ENCODE results near the gene DDX24.

The DDX24 gene

DNA sequence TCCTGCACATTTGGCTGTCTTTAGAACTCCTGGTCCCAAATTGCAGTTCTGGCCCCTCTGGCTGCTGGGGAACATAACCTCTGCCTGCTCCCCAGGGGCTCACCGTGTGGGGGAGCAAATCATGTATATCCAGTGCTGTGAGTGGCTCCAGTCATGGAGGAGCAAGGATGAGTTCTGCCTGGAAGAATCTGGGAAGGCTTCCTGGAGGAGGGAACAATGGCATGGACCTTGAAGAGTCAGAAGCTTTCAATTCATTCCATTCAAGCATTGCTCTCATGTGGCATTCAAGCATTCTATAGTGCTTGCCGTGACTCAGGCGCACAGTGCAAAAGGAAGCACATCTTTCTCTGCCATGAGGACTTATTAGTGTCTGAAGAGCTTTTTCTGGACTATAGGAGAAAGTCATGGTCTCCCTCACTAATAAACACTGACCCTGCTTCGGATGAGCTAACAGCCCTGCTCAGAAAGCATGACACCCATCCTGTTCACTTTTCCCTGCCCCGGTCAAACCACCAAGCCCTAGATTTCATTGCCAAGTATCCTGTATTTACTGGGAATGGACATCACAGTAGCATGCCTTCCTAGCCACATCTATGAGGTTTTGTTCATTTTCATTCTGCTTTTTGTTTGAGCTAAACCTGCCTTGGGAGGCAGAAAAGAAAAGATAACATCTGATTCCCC, 33.0 kb upstream of the DDX24 start:
- no peak for DNase-seq

DNA sequence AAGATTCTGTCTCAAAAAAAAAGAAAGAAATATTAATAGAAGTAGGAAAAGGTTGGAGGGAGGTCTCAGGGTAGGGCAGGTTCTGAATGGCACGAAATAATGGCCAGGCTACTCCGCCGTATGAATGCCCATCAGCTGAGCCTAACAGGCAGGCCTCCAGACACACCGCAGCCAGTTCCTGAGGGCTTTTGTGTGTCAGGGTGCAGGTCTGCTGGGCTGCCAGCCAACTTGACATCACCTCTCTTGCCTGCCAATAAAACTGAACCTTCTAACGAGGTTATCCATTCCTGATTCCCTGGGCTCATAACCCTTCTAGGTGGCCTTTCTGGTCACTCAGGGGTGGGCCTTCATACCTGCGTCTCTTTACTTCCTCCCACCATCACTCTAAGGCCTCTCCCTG, 32.5 kb upstream of the DDX24 start:
- DNase-seq: no peak

DNA sequence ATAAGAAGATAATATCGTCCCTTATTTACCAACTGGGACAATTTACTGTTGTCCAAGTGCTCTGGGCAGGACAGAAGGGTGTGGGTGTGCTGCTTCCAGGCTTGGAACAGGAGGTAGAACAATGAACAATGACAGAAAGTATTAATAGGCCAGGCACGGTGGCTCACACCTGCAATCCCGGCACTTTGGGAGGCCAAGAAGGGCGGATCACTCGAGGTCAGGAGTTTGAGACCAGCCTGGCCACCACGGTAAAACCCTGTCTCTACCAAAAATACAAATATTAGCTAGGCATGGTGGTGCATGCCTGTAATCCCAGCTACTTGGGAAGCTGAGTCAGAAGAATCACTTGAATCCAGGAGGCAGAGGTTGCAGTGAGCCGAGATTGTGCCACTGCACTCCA, 32.1 kb upstream of the DDX24 start:
- no peak for DNase-seq

DNA sequence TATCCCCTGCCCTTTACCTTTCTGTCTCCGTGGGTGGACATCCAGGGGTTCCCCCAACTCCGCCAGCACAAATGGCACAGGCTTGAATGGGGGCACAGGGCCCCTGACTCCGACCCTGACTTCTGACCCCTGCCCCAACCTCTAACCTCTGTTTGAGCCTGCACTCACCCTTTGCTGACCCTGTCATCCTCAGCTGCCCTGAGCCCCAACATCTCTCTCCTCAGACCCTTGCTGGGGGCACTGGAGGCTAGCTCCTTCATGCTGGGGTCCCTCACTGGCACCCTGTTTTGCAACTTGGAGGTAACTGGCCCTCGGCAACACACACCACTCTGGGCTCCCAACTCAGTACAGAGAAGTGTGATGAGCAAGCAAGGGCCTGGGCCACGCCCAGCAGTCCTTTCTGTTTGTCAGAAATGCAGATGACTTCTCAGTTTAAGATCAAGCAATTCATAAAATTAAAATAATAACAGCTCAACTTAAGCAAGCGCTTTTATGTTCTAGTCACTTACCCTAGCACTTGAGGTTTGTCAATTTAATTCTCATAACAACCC, 31.6 kb upstream of the DDX24 start:
- DNase-seq: no peak

DNA sequence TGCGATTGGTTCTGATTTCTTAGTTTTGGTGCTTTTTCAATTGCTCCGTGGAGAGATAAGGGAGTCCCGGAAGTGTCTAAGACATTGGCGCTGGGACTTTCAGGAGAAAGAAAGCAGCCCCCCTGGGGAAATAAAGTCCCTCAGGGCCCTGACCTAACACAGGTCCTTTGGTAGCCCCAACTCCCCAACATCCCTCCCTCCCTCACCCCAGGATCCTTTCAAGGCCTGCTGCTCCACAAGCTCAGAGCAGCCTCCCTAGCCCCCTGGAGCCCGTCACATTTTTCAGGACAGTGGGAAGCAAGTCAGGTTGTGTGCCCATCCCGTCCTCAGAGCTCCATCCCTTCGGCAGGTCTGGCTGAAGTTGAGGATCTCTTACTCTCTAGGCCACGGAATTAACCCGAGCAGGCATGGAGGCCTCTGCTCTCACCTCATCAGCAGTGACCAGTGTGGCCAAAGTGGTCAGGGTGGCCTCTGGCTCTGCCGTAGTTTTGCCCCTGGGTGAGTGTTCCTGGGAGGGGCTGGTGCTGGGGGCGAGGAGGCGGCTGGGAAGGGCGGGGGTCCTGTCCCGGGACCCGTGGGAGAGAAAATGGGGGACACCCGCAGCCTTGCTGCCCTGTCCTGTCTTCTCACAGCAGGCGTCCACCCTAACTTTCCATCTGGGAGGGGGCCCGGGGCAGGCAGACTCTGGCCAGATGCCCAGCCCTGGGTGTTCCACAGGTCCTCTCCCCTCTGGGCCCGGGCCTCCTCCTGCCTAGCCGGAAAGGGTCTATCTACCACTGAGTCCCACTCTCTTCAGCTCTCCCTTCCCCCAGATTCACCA, 30.5 kb upstream of the DDX24 start:
- no peak for DNase-seq

DNA sequence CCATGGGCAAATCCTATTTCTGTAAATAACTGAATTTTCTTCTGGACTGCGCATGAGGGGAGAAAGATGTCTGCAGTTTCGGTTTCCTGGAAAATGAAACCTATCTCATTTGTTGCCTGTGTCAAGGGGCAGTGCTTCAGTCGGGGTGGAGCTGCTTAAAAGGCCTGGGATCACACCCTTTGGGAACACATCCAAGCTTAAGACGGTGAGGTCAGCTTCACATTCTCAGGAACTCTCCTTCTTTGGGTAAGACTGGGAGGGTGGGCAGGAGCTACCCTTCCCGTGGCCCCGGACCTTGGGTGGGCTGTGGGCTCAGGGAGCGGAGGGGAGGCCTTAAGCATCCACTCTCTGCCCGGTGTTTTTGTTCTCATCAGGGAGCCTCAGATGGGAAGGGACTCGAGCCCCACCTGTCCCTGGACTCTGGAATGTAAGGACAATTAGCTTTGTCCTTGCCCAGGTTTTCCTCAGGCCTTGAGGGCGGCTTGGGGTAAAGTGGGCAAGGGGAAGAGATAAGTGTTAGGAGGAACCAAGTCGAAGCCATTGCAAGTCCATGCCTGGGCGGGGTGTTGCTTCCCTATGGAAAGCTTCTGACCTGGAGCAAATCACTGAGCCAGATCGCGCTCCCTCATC, 29.7 kb upstream of the DDX24 start, which contains the start of gene IFI27:
Gene IFI27 (plus strand): TSS at position 185 of the 630 bp plus-strand sequence.
- no peak for DNase-seq

DNA sequence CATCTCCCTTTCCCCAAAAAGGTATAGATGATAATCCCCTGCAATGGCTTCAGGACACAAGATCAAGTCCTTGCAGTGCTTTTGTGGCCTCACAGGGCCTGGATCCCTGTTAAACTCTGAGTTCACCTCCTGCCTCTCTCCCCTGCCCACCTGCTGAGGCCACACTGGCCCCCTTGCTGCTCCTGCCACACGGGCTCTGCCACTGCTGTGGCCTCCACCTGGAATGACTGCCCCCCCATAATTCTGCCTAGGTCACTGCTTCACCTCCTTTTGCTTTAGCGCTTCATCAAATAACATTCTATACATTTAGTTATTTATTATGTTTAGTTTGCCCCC, 28.9 kb upstream of the DDX24 start:
- DNase-seq: no peak

DNA sequence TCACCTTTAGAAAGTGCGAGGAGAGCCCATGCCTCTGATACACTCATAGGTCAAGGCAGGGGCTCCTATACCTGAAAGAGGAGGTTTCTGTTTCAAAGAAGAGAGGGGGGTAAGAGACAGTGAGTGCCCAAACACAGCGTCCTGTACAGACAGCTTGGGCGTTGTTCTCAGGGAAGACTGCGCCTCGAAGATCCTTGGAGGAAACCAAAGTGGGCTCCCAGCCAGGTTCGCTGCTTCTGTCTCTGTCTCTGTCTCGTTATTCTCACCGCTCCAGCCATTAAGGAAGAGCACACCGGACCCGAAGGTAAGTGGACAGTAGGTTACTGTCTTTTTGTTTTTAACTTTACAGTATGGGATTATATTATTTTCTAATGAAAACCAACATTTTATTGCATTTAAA, 23.7 kb upstream of the DDX24 start:
- DNase-seq: no peak

DNA sequence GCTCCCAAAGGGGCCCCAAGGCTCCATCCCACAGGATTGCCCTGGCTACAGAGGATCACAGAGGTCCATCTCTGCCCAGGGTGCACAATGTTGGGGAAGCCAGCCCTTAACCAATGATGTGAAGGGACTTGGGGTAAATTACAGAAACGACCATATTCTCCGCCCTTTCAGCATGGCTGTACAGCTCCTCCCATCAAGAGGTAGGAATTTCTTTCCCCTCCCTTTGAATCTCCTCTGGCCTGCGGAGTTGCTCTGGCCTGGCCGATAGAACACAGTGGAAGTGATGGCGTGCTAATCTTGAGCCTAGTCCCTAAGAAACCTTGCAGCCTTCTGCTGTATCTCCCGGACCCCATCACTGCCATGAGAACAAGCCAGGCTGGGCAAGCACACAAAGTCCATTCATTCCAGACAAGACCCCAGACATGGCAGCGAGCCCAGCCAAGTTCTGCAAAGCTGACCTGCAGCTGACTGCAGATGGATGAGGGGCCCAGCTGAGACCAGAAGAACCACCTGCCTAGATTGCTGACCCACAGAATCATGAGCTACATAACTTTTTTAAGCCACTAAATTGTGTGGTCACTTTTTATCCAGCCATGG, 22.6 kb upstream of the DDX24 start:
- DNase-seq: no peak

DNA sequence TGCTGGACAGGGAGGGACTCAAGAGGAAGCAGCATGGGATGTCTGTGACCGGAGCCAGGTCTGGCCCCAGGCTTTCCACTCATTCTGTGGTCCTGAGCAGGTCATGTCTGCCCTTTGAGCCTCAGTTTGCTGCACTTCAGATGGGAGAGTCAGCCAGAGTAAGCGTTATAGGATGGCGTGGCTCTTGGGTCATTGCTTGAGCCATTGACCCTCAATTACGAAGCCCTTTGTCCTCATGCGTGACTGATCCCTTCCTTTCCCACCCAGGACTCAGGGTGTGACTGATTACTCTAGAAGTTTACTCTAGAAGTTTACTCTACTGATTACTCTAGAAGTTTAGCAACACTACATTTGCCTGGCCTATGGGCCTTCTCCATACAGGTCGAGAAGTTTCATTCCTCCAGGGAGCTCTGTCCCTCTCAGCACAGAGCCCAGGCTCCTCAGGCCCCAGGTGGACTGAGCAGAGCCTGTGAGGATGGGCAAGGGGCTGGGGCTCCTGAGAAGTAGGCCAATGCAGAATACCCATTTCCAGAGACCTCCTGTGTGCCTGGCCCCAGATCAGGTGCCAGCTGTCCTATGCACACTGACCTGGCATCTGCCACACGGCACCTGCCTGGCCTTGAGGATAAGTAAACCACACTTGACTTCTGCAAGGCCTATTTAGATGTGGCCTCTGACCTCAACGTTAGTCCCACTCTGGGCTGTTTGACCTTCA, 21.9 kb upstream of the DDX24 start:
- no peak for DNase-seq

DNA sequence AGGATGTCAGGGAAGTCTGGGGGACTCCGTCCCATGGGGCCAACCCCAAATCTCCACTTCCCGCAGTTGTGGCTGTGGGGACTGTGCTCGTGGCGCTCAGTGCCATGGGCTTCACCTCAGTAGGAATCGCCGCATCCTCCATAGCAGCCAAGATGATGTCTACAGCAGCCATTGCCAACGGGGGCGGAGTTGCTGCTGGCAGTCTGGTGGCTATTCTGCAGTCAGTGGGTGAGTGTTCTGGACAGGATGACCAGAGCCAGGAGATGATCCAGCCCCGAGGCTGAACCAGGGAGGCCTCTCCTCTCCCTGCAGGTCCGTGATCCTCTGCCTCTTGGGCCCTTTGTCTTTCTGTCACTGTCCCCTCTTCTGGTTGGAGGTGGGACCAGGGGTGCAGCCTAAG, 20.7 kb upstream of the DDX24 start:
- DNase-seq: no peak

DNA sequence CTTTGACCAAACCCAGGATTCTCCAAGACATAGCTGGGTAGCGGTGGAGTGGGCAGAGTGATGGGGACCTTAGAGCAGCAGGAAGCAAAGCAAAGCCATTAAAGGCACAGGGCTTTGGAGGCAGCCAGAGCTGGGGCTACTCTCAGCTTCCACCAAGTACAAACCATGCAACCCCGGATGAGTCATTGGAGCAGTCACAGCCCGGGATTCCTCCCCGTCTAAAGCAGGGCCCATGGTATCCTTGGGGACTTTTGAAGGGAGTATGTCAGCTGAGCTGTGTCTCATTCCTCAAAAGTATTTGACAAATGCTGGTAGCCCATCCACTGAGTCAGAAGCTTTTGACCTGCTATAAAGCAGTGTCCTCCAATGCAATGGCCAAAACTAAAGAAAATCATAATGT, 19.8 kb upstream of the DDX24 start:
- DNase-seq: no peak

DNA sequence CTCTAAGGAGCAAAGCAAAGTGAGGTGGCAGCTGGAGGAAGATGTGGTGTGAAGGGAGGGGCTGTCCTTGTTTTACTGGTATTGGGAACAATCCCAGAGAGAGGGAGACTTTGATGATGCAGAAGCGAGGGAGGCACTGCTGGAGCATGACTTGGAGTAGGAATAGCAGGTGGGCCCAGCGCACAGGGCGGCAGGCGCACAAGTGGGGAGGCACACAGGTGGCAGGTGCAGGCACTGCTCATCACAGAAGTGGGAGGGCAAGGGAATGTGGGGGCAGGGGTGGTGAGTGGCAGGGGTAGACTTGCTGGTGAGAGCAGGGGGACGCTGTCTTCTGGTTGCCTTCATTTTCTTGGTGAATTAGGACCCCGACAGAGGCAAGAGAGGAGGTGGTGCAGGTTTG, 18.0 kb upstream of the DDX24 start:
- no peak for DNase-seq

DNA sequence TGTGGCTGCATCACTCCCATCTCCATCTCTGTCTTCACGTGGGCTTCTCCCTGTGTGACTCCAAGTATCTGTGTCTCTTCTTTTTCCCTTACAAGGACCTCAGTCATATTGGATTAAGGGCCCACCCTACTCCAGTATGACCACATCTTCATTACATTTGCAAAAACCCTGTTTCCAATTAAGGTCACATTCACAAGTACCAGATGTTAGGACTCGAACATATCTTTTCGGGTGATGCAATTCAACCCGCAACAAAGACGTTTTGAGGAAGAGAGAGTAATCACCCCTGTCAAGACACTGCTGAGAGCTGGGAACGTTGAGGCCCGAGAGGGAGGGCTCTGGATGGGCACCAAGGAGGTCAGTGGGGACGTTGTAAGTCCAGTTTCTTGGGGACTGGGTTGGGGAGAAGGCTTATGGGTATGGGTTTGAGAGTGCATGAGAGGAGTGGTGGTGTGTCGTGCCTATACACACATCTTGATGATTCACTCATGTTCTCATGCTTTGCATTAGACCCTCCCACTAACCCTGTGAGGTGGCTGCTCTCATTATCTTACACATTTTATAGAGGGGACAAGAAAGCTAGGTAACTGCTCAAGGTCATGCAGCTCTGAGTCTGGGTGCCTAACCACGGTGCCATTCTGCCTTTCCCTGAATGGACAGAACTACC, 17.5 kb upstream of the DDX24 start:
- DNase-seq: no peak

DNA sequence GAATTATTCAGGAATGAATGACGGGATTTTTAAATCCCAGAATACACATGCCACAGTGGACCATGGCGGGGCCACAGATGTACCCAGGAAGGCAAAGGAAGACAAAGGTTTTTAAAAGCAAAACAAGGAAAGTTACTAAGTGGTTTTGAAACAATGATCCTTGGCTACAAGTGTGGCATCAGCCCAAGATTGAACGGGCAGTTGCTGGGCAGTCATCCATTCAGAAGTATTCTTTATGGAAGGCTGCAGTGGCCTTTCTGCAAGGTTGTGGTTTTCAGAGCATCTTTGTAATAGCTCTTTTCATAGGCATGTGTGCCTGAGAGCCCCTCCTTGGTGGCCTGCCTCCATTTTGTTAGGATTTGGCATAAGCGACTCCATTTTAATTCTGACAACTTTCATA, 16.1 kb upstream of the DDX24 start:
- DNase-seq: no peak

DNA sequence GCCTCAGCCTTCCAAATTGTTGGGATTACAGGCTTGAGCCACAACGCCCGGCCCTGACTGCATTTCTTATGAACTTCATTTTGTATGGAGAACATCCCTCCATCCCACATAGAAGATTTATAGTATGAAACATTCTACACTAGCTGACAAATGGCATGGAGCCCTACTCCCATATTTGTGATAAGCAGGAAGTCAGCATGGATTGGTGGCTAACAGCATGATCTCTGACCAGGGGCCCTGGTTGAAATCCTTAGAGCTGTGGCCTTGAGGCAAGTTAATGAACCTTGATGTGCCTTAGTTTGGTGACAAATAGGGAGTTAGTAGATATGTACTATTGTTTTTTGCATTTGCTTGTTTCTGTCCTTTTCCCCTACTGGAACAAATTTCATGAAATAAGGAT, 12.4 kb upstream of the DDX24 start:
- DNase-seq: no peak

DNA sequence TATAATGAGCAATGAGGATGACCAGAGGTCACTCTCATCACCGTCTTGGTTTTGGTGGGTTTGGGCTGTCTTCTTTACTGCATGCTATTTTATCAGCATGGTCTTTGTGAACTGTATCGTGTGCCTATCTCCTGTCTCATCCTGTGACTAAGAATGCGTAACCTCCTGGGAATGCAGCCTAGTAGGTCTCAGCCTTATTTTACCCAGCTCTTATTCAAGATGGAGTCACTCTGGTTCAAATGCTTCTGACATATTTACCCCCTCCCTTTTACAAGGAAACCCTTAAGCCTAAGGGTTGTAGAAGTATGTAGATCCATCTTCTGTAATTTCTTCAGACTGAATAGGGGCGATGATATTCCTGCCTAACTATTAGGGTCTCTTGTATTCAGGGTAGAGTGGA, 8.5 kb upstream of the DDX24 start:
- DNase-seq: no peak

DNA sequence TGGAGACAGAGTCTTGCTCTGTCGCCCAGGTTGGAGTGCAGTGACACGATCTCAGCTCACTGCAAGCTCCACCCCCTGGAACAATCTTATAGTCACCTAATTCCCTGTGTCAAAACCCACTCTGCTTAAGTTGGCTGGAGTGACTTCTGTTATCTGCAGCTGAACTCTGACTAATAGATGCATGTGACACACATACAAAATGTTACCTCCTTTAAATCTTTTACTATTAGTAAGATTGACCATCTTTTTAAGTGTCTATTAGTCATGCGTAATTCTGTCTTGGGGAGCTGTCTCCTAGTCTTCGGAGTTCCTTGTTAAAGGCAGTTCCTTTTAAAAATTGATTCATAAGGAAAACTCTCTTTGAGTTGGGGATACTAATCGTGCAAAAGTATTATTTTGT, 7.5 kb upstream of the DDX24 start:
- no peak for DNase-seq

DNA sequence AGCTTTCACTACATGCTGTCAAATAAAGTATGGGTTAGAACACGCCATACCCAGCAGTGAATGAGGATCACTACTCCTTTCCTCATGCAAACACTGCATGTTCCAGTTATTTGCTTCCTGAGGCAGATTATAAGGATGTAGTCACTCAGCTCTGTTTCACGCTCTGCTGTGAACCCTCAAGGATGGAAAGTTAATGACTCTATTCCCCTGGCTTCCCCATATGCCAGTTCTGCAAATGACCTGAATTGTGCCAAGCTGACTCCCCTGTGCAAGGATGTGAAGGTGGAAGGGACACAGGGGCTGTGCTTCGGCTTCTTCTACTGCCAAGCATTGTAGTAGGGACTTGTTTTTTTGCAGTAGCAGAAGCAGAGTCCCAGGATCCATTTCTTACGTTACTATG, 6.9 kb upstream of the DDX24 start:
- DNase-seq: no peak

DNA sequence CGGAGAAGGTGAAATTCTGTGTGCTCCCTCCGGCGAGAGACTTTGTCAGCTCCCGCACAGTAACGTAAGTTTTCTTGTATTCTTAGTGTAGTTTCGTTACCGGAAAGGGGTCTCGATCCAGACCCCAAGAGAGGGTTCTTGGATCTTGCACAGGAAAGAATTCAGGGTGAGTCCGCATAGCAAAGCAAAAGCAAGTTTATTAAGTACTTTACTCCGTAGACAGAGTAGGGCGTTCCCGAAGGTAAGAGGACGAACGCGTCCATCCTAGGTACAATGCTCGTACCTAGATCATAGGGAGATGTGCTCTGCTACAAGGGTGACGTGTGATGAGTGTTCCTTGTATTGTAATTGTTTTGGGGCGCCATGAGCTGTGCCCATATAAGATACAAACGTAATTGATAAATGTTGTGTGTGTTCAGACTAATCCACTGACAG, 401 bp upstream of the DDX24 start:
- DNase-seq: no peak

DNA sequence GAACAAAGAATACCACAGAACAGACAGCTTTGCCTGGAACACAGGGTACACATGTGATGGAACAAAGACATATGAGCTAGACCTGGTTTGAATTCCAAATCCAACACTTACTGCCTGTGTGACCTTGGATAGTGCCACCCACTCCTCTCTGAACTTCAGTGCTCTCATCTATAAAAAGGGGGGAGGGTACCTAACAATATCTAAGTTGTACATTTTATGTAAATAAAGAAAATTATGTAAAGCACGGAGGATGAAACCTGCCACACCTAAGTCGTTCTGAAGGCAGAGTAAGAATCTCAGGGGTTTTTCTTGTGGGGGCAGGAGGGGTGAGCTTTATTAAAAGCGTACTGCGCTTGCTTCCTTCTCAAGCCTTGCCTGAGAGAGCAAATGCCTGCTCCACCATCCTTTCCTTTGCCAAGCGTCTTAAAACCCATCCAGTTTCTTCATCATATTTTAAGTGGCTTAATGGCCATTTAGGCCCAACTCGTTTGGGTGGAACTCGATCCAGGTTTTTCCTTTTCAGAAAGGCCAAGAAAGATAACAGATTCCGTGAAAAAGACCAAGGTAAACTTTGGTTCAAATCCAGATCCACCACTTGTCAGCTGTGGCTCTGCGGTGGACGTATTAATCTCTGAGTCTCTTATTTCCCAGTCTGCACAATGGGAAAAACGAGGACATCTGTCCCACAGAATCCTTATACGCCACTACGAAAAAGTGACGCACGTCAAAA, 946 bp downstream of the DDX24 start:
- no peak for DNase-seq

DNA sequence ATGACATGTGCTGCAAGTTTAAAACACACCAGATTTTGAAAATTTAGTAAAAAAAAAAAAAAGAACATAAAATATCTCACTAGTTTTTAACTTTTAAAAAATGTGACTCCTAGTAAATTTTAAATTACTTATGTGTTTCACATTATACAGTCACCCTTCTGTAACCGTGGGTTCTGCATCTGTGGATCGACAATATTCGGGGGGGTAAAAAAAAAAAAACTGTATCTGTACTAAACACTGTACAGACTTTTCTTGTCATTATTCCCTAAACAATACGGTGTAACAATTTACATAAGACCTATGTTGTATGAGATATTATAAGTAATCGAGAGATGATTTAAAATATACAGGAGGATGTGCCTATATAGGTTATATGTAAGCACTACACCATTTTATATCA, 3.2 kb downstream of the DDX24 start:
- DNase-seq: no peak

Measured in effector CD4-positive, alpha-beta T cell (primary cell).